NCI-H1694 treated with DMSO at 0.1 percent for 48 hours (cell line): ENCODE data around the gene SIM1.

ENCODE experiments used
- DNase-seq: peaks from one replicate; lab custom pipeline; 2025; lab: John Stamatoyannopoulos, UW

SIM1 gene

DNA sequence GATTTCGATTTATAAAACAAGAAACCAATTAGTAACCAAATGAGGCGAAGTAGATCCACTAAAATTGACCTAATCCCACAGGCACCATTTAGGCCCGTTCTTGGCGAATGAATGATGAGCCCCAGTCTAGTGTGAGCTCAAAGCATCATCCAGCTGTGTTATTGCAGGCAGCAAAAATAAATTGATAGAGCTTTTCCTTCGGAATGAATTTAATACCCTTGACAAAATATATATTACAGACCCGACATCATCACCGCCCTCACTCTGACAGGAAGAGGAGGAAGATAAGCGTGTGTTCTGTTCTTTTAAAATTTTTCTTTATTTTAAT, 7.8 kb downstream of the SIM1 start:
- no peak for DNase-seq

DNA sequence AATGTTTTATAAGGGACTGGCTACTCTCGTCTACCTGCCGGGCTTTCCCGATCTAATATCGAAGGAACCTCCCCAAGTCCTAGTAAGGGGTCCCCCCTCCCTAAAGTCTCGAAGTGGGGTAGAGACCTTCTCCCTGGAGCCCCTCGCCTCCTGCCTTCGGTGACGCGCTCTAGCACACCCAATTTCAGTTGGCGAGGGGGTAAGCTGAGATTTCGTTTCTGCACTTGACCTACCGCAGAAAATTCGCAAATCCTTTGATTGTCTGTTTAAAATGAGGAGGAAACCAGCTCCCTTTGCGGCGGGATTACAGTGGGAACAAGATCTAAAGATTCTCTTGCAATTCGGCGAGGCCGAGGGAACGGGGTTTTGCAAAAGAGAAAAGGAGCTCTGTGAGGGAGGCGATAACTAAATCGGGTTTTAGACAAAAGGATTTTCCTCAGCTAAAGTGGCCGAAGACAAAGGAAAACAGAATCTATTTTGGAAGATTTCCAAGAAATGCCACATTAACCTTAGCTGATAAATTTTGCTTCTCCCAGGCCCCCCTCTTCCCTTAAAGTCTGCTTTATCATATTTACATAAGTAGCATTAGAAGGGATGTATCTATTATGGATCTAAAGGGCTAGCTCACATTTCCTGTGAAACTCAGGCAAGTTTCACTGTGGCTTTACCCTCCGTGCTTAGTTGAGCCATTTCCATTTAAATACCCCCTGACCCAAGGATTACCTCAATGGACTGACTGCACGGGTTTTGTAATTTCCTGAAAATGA, 8.4 kb downstream of the SIM1 start:
- DNase-seq = no peak

DNA sequence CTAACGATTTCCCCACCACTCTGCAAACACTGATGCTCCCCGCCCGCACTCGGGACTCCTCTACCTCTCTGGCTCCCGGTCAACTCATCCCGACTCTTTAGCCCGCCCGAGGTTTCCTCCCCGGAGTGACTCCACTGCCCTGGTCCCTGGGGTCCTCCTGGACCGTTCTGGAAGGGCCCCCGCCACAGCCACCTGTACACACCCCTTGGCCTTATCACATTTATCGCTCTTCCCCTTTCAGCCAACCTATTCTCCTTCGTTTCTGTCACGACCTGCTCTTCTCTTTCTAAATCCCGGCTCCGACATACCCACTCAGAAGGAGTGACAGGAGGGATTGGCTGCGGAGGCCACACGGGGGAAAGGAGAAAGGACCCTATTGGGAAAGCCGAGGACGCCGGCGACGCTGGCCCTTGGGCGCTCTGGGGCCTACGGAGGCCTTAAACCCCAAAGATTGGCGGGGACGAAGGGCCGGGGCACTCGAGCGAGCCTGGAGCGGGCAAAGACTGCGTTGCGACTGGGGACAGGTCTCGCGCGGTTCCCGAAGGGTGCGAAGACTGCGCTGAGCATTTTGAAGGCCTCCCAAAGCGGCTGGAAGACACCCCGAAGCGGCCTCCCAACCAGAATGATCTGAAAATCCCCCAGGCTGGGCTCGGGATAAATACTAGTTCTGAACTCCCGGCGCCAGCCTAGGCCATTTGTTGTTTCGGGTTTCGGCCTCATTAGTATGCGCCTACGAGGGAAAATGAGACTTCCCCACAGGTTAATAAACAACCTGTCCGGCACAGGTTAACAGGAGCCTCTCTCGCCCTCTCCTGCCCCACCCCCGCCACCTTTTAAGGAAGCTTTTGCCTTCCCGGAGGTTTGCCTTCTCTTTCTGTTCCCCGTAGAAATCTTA, 9.2 kb downstream of the SIM1 start:
- no peak for DNase-seq

DNA sequence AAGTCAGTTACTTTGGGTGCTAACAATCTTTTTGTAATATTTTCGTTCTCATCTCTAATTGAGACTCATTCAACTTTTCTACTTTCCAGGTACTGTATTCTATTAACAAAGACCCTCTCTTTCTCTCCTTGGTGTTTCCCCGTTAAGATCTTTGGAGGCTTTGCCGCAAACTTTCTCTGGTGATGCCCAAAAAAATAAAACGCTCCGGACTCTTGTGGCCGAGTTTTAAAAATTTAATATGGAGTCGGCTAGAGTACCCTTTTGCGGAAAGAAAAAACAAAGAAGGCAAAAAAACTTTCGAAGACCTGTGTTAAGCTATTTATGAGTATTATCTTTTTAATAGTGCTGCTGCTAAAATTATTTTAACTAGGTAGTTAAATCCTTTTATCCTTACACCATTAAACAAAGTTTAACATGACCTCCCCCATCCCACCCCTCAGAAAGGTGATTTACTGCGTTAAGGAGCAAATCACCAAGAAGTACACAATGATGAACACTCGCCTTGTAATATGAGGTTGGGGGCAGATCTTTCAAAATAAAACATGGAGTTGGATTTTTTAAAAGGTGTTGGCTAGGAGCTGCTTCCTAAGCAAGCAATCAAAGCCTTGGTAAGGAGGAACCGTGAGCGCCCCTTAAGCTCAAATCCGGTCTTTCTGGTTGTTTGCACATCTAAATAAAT, 10.0 kb downstream of the SIM1 start:
- DNase-seq = no peak

DNA sequence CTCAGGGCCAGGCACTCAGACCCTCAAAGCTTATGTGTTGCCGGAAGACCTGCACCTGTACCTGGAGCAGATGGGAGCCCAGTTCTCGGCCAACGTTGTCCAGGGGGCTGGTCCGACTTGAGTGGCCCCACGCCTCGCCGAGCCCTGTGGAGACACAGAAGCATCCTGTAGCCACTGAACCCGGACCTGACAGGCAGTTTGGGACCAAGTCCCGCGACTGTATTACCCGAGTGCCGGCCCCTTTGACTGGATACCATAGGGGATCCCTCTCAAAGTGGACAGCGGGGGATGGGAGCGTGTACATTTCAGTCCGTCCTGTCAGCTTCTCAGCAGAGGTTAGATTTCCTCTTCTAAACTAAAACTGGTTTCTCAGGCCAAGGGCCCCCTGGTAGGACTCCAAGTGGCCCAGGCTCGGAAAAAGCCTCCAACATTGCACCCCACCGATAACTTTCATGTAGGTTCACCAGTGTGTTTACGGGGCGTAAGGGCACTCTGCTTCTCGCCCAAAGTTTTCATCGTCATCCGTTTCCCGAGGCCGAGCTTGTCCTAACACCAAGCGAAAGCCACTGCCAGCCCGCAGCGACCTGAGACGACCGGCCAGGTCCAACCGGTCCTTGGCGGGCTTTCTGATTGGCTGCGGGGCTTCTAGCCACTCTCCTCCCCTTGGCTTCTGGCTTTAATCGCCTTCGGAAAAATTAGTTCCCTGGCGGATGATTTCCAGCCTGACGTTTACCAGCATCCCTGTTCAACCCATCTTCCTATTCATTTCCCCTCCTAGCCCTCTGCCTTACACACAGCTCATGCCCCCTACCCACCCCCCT, 10.8 kb downstream of the SIM1 start:
- no peak for DNase-seq

DNA sequence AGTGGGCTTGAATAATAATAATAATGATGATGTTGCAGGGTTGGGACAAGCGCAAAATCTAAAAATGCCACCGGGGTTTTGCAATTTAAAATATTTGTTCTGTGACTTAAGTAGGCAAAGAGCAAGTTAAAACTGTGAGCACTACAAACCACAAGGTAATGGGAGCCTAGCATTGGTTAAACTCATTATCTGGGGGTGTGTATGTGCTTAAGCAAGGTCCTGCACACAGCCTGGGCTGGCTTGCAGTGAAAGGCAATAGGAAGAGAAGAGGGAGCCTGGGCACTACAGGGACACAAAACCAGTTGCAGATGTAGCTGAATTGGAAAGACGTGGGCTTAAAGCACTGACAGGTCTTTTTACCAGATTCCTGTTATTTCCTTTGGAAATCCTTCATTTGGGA, 11.7 kb downstream of the SIM1 start:
- no peak for DNase-seq

DNA sequence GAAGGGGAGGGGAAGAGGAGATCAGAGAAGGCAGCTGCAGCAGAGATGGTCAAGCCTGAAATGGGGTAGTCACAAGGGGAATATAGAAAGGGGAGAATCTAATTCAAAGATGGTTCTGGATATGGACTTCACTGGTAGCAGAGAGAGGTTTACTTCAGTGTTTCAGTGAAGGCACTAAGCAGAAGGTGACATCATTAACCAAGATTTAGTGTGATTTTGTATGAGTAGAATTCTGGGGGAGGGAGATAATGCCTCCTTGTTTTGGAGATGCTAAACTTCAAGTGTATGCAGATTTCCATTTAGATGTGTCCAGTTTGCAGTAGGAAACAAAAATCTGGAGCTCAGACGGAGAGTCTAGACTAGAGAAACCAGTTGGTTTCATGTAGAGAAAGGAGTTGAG, 13.1 kb downstream of the SIM1 start:
- no peak for DNase-seq

DNA sequence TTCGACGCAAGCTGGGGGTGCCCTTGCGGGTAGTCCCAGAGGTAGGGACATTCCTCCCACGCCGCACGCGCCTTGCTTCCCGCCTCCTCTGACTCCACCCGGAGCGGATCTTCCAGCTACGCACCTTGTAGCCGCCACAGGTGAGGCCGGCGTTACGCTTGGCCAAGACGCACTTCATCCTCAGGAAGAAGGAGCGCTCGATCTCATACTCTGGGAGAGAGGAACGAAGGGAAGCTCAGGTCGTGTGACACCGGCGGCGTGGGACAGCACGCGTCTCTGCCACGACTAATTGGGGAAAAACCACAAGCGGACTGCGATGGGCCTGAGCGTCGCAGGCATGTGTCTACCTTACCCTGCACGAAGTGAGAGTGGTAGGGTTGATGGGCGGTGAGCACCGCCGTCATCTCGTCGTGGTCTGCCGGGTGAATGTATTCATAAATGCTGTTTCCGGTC, 15.5 kb downstream of the SIM1 start:
- DNase-seq = no peak

DNA sequence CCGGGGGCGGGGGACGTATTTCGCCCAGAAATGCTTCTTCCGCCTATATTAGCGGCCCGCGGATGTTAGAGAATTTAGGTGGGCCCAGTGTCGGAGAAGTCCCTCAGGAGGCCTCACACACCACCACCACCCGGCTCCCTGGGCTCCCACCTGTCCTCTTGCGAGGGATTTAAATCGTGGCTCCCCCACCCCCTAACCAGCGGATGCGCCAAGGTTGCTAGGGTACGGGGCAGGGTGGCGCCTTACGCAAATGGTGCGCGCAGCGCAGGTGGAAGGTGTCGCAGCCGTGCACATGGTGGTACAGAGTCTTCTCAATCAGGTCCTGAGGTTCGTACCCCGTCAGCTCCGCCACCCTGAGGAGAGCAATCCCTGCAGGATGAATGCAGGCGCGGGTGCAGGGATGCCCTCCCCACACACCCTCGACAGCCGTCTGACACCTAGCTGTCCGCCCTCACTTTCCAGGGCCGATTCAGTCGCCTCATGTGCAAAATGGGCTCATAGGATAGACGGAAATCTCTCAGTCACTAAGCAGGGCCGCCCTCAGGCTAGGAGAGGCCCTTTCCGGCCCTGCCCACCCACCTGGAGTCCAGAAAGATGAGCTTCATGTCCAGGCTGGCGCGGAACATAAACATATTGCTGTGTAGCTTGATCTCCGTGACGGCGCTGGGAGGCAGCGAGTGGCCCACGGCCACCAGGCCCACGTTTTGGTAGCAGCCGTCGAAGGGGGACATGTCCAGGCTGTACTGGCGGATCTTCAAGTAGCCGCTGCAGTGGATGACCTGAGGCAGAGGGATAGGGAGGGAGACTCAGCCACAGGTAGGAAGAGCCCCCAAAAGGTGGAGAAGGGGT, 16.6 kb downstream of the SIM1 start:
- DNase-seq = no peak

DNA sequence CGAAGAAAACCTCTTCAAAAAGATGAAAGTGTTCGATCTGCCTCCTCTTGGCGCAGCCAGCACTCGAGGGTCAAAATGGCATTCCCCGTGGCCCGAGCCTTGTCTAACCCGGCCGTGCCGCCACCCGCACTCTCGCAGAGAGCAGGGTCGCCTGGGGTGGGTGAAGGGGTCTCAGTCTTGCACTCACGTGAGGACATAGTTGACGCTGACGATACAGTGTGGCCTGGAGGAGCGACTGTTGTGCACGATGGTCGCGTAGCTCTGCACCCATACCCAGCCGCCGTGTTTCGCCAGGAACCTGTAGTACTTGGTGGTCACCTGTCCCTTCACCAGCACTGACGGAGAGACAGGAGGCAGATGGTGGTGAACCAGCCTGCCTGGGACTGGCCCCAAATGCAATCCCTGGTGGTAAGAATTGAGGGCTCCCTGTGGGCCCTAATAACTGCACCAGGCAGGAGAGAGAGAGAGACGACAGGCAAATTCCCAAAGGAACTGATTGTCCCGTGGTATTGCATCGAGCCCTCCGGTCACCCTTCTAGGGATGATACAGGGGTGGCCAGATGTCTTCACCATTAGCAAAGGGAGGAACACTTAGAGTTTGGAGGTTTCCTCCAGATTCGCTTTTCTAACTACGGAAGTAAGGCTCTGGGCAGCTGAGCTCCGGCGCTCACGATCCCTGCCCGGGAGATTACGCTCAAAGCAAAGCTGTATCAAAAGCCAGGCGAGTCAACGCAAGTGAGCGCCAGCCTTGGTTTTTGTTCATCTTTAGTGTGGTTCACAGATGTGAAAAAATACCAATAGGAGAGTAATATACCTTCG, 17.4 kb downstream of the SIM1 start:
- no peak for DNase-seq

DNA sequence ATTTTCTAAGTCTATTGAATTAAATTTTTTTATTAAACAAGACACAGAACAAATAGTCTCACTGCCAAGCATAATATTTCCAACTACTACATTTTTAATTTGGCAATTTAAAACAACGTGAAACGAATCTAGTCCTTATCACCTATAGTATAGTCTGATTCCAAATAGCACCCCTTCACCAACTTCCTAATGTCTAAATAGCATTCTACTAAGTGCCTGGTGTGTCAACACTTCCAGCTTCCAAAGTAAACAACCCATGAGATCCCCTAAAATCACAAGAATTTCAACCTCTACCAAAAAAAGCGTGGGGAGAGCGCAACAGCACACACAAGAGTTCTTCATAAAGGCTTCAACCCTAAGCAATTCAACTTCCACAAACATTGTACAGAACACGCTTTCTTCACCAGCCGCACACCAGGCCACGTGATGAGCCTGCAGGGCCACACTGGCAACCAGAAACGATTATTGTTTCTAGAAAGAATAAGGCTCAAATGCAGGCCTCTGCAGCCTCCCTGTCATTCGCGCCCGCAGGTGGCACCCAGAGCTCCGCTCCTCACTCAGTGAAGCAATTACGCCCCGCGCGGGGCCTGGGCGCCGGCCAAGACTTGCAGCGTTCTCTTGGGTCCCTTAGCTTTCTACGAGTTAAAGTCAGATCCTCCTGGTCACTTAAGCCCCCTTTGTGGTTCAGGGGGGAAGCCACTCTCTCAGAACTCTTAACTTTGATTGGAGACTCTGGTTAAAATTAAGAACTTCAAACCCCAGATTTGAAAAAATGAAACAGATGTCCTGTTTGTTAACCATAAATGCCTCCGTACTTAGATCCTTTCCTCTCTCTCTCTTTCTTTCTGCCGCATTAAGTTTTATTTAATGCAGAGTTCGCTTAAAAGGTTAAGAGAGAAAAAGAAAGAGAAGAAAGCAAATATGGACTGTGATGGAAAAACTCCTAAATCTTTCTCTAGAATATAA, 18.3 kb downstream of the SIM1 start:
- DNase-seq = no peak

DNA sequence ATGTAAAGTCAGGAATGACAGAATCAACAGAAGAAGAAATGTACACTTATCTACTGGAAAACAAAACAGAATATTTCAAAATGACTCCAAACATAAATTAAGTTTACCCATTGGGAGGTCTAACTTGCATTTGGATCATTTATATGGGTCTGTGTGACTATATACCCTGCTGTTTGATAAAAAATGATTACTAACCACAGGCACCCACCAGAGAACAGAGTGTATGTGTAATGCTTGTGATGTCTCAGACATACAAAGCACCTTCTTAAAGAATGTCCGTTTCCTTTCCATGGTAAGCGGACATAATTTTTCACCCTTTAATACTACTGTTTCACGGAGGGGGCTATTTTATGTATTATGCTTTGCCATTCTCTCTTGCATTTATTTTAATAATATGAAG, 19.2 kb downstream of the SIM1 start:
- DNase-seq = no peak

DNA sequence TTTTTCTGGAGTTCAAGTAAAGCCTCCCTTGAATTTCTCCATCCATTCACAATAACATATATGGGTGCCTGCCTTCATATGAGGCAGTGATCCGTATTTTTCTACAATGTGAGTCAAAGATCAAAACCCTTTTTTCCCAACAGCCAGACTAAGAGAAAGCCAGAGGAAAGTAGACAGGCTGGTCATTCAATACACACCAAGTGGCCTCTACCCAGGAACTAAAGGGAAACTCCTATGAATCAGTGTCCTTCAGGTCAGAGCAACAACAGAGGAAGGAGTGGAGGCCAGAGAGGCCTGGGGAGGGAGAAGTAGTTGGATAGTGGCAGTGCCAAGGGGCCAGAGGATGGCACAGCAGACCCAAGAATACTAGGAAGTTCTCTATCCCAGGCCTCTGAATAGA, 23.8 kb downstream of the SIM1 start:
- DNase-seq = no peak

DNA sequence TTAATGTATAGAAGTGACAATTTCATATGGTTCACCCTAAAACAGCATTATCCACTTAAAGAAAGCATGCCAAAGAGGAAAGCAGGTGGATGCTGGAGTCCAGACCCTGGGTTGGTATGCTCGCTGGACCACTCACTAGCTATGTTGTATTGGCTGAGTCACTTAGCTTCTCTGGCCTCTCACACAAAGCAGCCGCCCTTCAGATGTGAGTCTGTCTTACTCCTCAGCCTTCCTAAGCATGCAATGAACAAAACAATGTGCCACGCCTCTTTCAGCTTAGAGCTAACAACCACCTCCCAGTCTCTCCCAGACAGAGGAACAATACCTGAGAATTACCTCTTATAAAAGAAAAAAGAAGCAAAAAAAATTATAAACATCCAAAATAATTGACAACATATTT, 29.4 kb downstream of the SIM1 start:
- DNase-seq = no peak

DNA sequence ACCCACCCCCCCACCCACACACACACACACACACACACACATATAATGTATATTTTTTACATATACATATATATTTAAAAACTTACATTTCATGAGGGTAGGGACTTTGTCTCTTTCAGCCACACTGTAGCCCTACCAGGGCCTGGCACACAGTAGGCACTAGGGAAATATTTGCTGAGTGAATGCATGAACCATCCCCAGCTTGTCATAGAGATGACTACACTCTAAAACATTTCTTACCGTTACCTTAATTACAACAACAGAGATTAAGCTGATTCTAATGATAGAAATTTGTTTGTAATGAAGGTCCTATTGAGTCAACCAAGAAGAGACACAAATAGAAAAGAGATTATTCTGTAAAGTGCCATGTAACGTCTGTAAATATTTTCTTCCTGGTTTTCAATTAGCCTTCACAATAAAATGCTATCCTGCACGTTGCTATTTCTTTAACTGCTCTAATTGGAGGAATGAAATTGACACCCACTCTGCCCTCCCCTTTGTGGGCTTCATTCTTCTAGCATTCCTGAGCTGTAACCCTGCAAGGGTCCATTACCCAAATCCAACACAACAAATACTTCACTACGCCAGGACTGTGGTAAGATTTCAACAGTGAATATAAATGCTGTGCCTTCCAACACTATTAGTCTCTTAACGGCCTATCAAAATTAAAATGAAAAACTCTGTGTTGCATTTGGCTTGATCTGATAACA, 30.8 kb downstream of the SIM1 start:
- DNase-seq = no peak

DNA sequence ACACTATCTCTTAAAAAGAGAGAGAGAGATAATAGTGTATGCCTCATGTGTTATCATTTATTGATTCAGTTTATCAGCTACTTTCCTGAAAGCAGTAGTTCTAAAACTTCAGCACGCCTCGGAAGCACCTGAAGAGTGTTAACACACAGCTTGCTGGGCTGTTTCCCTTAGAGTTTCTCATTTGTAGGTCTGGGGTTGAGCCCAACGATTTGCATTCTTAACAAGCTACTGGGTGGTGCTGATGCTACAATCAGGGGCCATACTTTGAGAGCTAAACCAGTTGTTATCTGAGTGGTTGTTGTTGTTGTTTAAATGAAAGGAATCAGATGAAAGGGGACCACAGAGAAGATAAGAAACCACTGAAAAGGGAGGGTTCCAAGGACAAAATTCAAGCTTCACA, 32.6 kb downstream of the SIM1 start:
- no peak for DNase-seq

DNA sequence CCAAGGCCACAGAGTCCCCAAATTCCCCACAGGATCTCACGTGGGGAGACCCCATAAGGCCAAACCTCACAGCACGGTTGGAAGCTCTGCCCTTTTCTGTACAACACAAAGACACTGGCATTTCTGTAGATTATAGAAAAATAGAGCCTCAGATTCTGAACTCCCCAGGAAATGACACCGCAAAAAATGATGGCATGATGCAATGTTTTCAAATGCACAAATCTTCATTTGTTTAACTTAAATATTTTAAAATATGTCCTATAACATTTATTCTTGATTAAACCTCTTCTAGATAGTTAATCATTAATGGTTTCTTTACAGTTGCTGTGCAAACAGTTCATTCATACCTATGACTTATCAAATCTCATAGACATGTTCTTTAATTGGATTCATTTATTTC, 33.8 kb downstream of the SIM1 start:
- DNase-seq = no peak

DNA sequence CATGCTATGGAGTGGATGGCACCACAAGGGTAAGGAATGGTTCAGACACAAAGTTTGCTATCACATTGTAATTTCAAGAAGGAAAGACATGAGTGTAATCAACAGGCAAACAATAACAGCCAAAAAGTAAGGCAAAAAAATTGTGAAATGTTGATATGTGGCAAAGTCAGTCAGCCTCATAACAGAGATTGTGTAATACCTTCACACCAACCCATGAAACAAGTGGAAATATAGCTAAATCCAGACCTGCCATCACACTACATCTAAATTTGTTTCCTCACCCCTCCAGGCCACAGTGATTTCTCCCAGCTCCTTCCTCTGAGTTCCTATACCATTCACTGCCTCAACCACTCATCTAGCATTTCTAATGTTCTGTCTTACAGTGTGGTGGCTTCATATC, 37.3 kb downstream of the SIM1 start:
- no peak for DNase-seq
